Astrocyte of the spinal cord (primary cell): ENCODE measurements around the gene ATG101.
A peak's percentile ranks its signal among the peaks of the same experiment; 100 is the strongest.
"Not testable (repeated sequence)": the region's sequence is repeated elsewhere in the genome, so short reads cannot be mapped to it uniquely, and the experiment has no call there.

Experiments
- DNase-seq: peaks from one replicate; pipeline ENCODE4 v3.0.0; 2011; ENCODE audit warnings: low read depth, low spot score
- H3K4me3 ChIP-seq: 2 replicates; pipeline ENCODE4 v1.5.1; 2011; ENCODE audit warnings: low read depth, mild to moderate bottlenecking, low read length, moderate library complexity
- CTCF ChIP-seq: IDR thresholded peaks from 2 replicates; pipeline ENCODE4 v1.5.1; 2012; ENCODE audit warnings: low read depth, mild to moderate bottlenecking, low read length, inconsistent platforms
- in situ Hi-C: cut with HindIII; loops from 2 replicates; pipeline ENCODE4 v1.10.0; 2017; ENCODE audit warnings: low sequenced_read_pairs

The ATG101 gene

GRCh38 chr12:52097045-52097666, 27.4 kb downstream of the ATG101 start:
- no peak for TF ChIP-seq CTCF
- in situ Hi-C loops, result no loop called here
- no peak for DNase-seq
- no peak overlapping the region for H3K4me3 ChIP-seq

GRCh38 chr12:52104431-52105089, 34.8 kb downstream of the ATG101 start:
- DNase-seq, in situ Hi-C loops: not testable (repeated sequence)

GRCh38 chr12:52116222-52117125, 46.7 kb downstream of the ATG101 start:
- in situ Hi-C loops, DNase-seq, H3K4me3 ChIP-seq: not testable (repeated sequence)

More at GRCh38 chr12:52104431-52105089, 34.8 kb downstream of the ATG101 start:
- not testable (repeated sequence) for H3K4me3 ChIP-seq

GRCh38 chr12:52117806-52118475, 48.2 kb downstream of the ATG101 start:
- in situ Hi-C loops, H3K4me3 ChIP-seq, DNase-seq: not testable (repeated sequence)

- DNase-seq, result peak; percentile 28
- peak; percentile 86 for TF ChIP-seq CTCF
- in situ Hi-C loops, result no loop called here
- H3K4me3 ChIP-seq, result no peak overlapping the region
Measured at GRCh38 chr12:52119398-52120254, 49.8 kb downstream of the ATG101 start.

- in situ Hi-C loops, result no loop called here
- no peak for DNase-seq
- no peak for TF ChIP-seq CTCF
- H3K4me3 ChIP-seq, result no peak overlapping the region
Measured at GRCh38 chr12:52120951-52121823, 51.4 kb downstream of the ATG101 start.

- DNase-seq, result peak; percentile 42
- in situ Hi-C loops, result no loop called here
- H3K4me3 ChIP-seq, result no peak overlapping the region
- TF ChIP-seq CTCF, result peak; percentile 84
Measured at GRCh38 chr12:52121824-52122539, 52.2 kb downstream of the ATG101 start.
